Activated T-cell treated with anti-CD3 and anti-CD28 coated beads, Interleukin-2, amount 50 U/mL, for 72 hours (primary cell): Measurements from ENCODE around the gene SPOCD1. TPM values are rescaled to one million over a fixed set of nuclear protein-coding genes. Genes with fewer than 3 reads are reported as not detected.
A peak's percentile ranks its signal among the peaks of the same experiment; 100 is the strongest.

ENCODE experiments used
- ATAC-seq, 2 donors: fragments of 150-1000 bp; cut with Tn5 transposase; replicated peaks in 1 of 2; 2 replicates each; pipeline ENCODE4 v1.10.0; 2021; ENCODE audit warnings: moderate library complexity in 2 of 2, mild to moderate bottlenecking in 1 of 2
- DNase-seq, 2 donors: peaks; one replicate each; pipeline ENCODE4 v3.0.0; 2021 to 2022; ENCODE audit warnings: mixed read lengths in 1 of 2
- H3K27ac Mint-ChIP-seq: one replicate; pipeline ENCODE4 v1.8.0; 2022; ENCODE audit warnings: mild to moderate bottlenecking, moderate library complexity, mixed read lengths
- H3K27me3 Mint-ChIP-seq: one replicate; pipeline ENCODE4 v1.8.0; 2022; ENCODE audit warnings: low read depth, mixed read lengths
- H3K36me3 Mint-ChIP-seq, 2 donors: one replicate each; pipeline ENCODE4 v1.8.0; 2022; ENCODE audit warnings: mixed read lengths in 2 of 2, mild to moderate bottlenecking in 1 of 2; ENCODE audit not compliant: insufficient read depth in 2 of 2
- H3K4me1 Mint-ChIP-seq: one replicate; pipeline ENCODE4 v1.8.0; 2022; ENCODE audit warnings: low read depth, mixed read lengths
- H3K4me3 Mint-ChIP-seq, 2 donors: one replicate each; pipeline ENCODE4 v1.8.0; 2022; ENCODE audit warnings: mild to moderate bottlenecking in 2 of 2, mixed read lengths in 2 of 2, moderate library complexity in 2 of 2
- H3K9me3 Mint-ChIP-seq, 2 donors: one replicate each; pipeline ENCODE4 v1.8.0; 2022; ENCODE audit warnings: mixed read lengths in 2 of 2
- total RNA-seq, 2 donors: library from RNA; stranded (reverse); gene quantifications; one replicate each; pipeline ENCODE4 v1.2.3, GENCODE V29; 2022

SPOCD1 gene
- total RNA-seq, 2 donors from 2014 or later = 0.74 to 1.0 TPM

DNA sequence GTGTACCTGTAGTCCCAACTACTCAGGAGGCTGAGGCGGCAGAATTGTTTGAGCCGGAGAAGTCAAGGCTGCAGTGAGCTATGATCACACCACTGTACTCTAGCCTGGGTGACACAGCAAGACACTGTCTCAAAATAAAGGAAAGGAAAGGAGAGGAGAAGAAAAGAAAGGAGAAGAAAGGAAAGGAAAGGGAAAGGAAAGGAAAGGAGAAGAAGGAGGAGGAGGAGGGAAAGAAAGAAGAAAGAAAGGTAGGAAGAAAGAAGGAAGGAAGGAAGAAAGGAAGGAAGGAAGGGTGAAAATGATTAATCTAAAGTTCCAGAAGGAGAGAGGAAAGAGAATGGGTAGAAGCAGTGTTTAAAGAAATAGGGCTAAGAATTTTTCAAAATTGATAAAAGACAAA, 12.2 kb downstream of the SPOCD1 start:
- no peak for DNase-seq
- ATAC-seq = no peak
- Mint-ChIP-seq H3K27ac (peak overlapping the region; percentile 12), H3K4me3 (no peak overlapping the region), H3K27me3 (peaks cover 10% of the 10 kb centered on the region), H3K9me3 (no peaks in the 10 kb centered on the region), H3K36me3 (no peaks in the 10 kb centered on the region), H3K4me1 (peaks cover 6% of the 10 kb centered on the region)

DNA sequence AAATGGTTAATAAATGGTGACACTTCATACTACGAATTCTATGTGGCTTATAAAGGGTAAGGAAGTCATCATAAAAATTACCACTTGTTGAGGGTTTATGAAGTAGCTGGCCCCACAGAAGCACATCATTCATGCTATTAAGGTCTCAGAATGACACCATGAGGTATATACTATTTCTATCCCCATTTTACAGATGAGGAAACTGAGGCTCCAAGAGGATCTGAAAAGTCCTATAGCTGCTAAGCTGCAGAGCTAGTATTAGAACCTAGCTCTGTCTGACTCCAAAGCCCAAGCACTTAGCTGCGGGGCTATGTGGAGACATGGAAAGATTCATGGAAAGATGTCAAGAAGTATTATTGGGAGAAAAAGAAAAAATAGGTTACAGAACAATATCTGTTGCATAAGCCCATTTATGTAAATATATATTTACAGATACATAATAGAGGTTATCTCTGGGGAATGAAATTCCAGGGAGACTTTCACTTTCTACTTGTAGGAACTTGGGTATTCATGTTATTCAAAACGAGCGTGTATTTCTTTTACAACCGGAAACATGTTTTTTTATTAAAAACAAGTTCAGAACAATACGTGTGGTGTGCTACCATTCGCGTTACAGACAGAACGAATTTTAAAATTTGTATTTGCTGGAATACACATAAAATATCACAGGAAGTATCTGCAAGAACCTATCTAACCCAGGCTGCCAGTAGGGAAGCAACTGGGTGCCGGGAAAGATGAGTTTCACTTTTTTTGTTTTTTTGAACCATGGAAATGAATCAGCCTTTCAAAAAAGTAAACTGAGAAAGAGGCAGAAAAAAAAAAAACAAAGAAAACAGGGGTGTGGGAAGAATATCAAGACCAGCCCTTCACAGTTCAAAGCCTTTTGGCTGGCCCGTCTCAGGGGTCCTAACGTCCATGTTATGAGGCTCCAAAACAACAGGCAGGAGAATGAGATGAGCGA, 13.4 kb downstream of the SPOCD1 start:
- Mint-ChIP-seq H3K36me3 (no peaks in the 10 kb centered on the region), H3K4me1 (peaks cover 11% of the 10 kb centered on the region), H3K4me3 (peak overlapping the region in 1 of 2 donors; percentile 76), H3K27ac (no peak overlapping the region), H3K9me3 (no peaks in the 10 kb centered on the region), H3K27me3 (peaks cover 10% of the 10 kb centered on the region)
- DNase-seq (no peak), ATAC-seq (no peak)

DNA sequence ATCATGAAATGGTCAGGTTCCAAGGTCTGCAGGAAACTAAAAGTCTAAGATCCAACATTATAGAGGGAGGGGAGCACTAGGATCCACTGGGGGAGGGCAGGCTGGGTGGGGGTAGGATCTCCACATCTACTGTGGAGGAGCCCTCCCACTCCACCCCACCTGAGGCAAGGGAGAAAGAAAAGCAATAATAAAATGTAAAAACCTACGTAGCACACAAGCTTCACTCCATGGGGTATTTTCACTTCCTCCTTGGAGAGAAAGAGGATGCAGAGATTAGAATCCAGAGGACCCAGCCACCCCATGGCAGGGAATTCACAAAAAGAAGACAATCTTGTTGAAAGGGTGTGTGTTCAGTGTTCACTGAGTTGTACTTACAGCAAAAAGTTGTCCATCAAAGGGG, 14.4 kb downstream of the SPOCD1 start:
- no peak for DNase-seq
- peaks cover 10% of the 10 kb centered on the region for H3K27me3 Mint-ChIP-seq
- no peaks in the 10 kb centered on the region for H3K9me3 Mint-ChIP-seq
- no peaks in the 10 kb centered on the region for H3K36me3 Mint-ChIP-seq
- H3K4me1 Mint-ChIP-seq = peaks cover 11% of the 10 kb centered on the region
- no peak for ATAC-seq
- H3K4me3 Mint-ChIP-seq = no peak overlapping the region
- H3K27ac Mint-ChIP-seq = no peak overlapping the region

DNA sequence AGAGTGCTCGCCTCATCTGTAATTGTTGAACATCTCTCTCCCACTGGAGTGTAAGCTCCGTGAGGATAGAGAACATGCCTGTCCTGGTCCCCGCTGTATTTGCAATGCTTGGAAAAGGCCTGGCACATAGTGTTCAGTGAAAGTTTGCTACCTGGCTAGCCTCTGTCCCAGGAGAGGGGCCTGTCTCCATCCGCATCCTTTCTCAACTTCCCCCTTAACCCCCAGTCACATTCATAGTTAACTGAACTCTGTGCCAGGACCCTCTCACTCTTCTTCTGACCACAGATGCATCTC, 15.2 kb downstream of the SPOCD1 start:
- no peaks in the 10 kb centered on the region for H3K9me3 Mint-ChIP-seq
- no peak overlapping the region for H3K27ac Mint-ChIP-seq
- peaks cover 10% of the 10 kb centered on the region for H3K27me3 Mint-ChIP-seq
- no peak for DNase-seq
- no peaks in the 10 kb centered on the region for H3K36me3 Mint-ChIP-seq
- no peak overlapping the region for H3K4me3 Mint-ChIP-seq
- peaks cover 11% of the 10 kb centered on the region for H3K4me1 Mint-ChIP-seq
- ATAC-seq = no peak

DNA sequence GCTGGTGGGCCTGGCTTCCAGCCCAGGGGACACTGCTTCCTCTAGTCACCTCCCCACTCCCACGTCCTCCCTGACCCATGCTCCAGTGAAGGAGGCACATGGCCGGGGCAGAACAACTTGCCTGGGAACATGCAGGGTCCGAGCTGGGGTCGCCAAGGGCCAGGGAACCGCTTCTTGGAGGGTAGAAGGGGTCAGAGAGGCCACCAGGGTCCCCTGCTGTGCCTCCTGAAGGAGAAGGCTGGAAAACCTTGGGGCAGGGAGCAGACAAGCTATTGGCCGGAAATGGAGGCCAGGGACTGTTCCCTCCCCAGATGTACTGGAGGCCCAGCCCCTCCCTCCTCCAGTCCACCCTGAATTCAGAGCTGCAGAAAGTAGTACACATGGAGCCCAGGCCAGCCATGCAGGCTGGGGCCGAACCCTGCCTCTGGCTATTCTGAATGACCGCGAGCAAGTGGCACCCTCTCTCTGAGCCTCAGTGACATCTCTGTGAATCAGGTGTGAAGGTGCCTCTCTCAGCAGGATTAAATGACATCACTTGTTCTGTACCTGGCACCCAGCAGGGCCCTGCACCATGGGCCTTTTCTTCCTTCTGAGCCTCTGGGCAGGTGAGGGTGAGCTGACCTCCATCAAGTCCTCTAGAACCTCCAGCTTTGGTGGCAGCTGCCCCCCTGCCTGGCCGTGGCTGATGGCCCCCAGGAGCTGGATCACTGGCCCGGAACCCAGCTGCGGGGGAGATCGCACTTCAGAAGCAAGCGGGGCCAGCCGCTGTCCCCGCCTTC, 15.7 kb downstream of the SPOCD1 start:
- Mint-ChIP-seq H3K4me3 (no peak overlapping the region), H3K9me3 (no peaks in the 10 kb centered on the region), H3K27me3 (peaks cover 10% of the 10 kb centered on the region), H3K4me1 (peaks cover 11% of the 10 kb centered on the region), H3K27ac (no peak overlapping the region), H3K36me3 (no peaks in the 10 kb centered on the region)
- DNase-seq (no peak), ATAC-seq (no peak)

DNA sequence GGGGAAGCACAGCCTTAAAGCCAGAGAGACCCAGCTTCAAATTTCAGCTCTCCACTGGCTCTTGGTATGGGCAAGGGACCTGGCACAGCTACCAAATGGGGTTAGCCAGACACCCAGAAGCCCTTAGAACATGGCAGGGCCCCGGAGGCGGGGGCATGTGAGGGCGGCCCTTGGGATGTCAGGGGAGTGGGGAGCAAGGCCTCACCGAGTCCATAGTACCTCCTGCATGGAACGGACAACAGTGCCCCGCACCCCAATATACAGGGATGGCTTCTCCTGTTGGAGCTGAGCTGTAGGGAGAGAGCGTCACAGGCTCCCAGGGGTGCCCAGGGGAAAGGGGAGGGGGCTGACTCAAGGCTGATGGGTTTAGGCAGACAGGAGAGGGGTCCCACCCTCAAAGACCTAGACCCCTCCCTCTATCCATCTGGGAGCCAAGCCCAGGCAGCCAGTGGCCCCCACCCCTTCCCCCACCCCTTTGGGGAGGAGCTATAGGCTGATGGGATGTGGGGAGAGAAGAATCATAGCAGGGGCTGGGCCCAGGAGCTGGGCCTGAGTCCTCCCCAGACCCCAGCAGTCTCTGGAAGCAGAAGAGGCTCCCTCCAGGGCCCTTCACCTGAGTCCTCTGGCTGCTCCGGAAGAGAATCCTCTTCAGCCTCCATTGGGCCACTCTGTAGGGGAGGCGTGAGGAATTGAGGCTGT, 16.5 kb downstream of the SPOCD1 start:
- peaks cover 11% of the 10 kb centered on the region for H3K4me1 Mint-ChIP-seq
- no peaks in the 10 kb centered on the region for H3K9me3 Mint-ChIP-seq
- H3K36me3 Mint-ChIP-seq = no peaks in the 10 kb centered on the region
- H3K27ac Mint-ChIP-seq = no peak overlapping the region
- peaks cover 10% of the 10 kb centered on the region for H3K27me3 Mint-ChIP-seq
- H3K4me3 Mint-ChIP-seq = no peak overlapping the region
- DNase-seq (no peak), ATAC-seq (no peak)

DNA sequence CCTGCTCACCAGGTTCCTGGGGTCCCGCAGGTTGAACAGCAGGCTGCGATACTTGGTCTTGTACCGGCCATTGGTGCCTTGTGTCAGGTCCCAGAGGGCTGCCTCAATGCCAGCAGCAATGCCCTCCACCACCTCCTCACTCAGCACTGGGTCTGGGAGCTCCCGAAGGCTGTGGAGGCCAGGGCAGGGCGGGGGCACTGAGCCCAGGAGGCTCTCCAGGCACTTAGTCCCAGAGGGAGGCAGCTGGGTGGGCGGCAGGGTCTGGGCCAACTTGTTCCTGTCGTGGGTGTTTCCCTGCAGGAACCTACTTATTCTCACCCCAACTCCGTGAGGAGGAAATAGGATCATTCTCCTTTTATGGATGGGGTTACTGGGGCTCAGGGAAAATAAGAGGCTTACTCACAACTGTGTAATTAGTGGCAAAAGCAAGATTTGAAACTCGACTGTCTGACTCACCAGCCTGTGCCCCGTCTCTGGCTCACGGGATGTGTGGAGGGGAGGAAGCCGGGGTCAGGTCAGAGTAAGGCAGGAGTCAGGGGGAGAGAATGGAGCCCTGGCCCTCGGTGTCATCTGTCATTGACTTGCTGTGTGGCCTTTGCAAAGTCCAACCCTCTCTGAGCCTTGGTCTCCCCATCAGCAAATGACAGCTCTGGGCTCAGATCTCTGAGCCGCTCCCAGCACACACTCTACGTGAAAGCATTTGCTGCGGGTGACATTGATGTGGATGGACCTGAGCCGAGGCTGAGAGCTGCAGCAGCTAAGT, 17.2 kb downstream of the SPOCD1 start:
- H3K27me3 Mint-ChIP-seq = peaks cover 10% of the 10 kb centered on the region
- no peaks in the 10 kb centered on the region for H3K9me3 Mint-ChIP-seq
- peaks cover 11% of the 10 kb centered on the region for H3K4me1 Mint-ChIP-seq
- ATAC-seq (peak; percentile 97), DNase-seq (peak; percentile 49 to 58)
- no peaks in the 10 kb centered on the region for H3K36me3 Mint-ChIP-seq
- peak overlapping the region in 1 of 2 donors; percentile 31 for H3K4me3 Mint-ChIP-seq
- no peak overlapping the region for H3K27ac Mint-ChIP-seq

DNA sequence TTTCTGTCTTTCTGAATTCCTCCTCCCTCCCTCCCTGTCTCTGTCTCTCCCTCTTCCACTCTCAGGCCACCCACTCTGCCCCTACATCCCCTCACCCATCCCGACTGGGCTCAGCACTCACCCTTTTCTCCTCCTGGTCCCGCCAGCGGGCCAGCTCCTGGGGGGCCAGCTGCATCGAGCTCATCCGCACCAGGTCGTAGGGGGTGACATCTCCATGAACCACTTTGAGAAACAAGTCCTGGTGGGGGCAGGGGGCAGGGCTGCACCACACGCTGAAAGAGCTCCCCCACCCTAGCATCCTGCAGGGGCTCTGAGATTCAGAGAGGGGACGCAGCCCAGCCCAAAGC, 17.8 kb downstream of the SPOCD1 start:
- DNase-seq = no peak
- peak overlapping the region in 1 of 2 donors; percentile 31 for H3K4me3 Mint-ChIP-seq
- no peak for ATAC-seq
- H3K9me3 Mint-ChIP-seq = no peaks in the 10 kb centered on the region
- no peaks in the 10 kb centered on the region for H3K36me3 Mint-ChIP-seq
- H3K27me3 Mint-ChIP-seq = peaks cover 10% of the 10 kb centered on the region
- no peak overlapping the region for H3K27ac Mint-ChIP-seq
- H3K4me1 Mint-ChIP-seq = peaks cover 11% of the 10 kb centered on the region

DNA sequence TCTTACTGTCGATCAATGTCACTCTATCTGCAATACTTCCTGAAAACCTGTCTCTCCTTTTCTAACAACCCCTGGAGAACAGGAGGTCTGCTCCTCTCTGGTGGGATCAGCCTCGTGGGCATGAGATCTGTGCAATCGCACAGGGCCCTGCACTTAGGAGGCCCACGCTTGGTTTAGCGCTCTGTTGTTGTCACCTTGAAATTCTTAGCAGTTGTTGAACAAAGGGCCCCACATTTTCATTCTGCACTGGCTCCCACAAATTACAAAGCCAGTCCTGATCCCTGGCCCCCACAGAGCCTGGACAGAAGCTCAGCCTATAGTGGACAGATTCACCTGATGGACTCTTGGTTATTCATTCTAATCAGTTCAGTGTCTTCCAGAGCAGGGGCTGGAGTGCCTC, 18.6 kb downstream of the SPOCD1 start:
- no peak overlapping the region for H3K27ac Mint-ChIP-seq
- DNase-seq (no peak), ATAC-seq (no peak)
- H3K27me3 Mint-ChIP-seq = peaks cover 10% of the 10 kb centered on the region
- H3K36me3 Mint-ChIP-seq = no peaks in the 10 kb centered on the region
- no peak overlapping the region for H3K4me3 Mint-ChIP-seq
- no peaks in the 10 kb centered on the region for H3K9me3 Mint-ChIP-seq
- peaks cover 11% of the 10 kb centered on the region for H3K4me1 Mint-ChIP-seq

DNA sequence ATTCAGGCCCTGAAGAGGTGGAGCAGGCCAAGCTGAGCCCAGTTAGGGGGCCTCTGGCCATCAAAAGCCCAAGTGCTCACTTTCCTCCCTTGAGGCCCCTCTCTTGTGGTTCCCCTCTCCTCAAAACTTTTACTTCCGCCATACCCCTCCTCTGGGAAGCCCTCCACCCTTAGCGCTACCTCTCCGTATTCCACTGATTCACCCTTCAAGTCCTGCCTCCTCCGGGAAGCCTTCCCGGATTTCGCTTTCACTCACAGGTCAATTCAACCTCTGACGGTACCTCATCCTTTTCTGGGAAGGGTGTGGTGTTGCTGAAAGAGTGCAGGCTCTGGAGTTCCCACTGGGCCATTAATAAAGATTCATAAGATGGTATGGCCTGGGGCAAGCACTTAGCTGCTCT, 19.1 kb downstream of the SPOCD1 start:
- no peak for DNase-seq
- H3K27me3 Mint-ChIP-seq = peaks cover 10% of the 10 kb centered on the region

DNA sequence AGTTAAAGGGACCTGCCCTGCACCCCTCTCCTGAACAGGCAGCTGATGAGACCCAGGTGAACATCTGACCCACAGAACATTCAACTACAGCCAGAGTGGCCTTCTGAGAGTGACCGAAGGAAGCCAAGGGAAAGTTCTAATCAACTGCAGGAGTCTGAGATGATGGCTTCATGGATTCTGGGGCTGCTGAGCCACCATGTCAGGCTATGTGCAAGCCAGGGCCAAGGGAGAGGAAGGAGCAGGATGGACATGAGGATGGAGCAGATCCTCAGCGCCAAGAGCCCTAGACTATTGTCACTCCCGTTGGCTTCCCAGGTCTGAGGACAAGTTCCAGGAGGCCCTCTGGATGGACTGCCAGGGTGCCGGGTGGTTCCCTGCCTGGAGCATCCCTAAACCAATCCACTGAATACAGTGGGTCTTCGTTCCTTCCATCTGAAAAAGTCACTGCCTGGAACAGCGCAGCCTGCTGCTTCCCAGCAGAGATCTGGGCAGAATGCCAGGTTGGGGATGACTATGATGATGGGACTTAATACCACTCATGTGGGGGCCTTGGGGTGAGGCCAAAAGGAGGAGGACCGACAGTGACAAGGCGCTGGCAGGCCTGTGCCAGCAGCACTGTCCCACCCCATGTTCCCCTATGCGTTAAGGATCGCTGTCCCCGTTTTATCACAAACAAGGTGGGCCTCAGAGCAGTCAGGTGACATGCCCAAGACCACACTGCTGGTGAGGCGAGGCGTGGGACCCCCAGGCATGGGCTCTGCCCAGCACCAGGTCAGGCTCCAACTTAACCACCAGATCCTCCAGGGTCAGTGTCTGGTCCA, 19.8 kb downstream of the SPOCD1 start:
- no peaks in the 10 kb centered on the region for H3K9me3 Mint-ChIP-seq
- DNase-seq = no peak
- H3K27me3 Mint-ChIP-seq = peaks cover 5% of the 10 kb centered on the region

More for the DNA sequence above, 19.1 kb downstream of the SPOCD1 start:
- H3K36me3 Mint-ChIP-seq = no peaks in the 10 kb centered on the region
- peaks cover 11% of the 10 kb centered on the region for H3K4me1 Mint-ChIP-seq
- no peak overlapping the region for H3K27ac Mint-ChIP-seq
- no peaks in the 10 kb centered on the region for H3K9me3 Mint-ChIP-seq
- no peak for ATAC-seq
- no peak overlapping the region for H3K4me3 Mint-ChIP-seq

DNA sequence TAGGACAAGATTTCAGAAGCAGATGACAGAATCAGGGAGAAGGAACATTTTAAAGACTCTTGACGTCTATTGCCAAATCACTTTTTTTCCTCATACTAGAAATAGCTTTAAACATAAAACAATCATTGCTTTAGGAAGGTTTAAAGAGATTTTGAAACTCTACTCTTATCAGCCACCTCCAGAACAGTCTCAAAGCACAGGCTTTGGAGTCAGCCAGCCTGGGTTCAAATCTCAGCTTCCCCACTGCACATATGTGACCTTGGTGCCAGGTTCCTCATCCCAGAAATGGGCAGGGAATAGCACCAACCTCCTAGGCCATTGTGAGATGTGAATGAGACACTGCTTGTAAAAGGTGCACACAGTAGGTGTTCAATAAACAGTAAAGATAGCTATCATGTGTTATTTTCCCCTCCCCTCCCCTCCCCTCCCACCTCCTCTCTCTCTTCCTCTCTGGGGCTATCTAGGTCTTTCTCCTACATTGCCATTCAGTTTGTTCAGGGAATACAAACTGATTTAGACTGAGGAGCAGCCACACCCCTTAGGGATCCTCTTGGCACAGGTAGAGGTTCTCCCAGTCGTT, 20.6 kb downstream of the SPOCD1 start:
- Mint-ChIP-seq H3K27ac (no peak overlapping the region), H3K4me3 (no peak overlapping the region), H3K36me3 (no peaks in the 10 kb centered on the region), H3K9me3 (no peaks in the 10 kb centered on the region), H3K27me3 (no peaks in the 10 kb centered on the region), H3K4me1 (peaks cover 11% of the 10 kb centered on the region)
- ATAC-seq (no peak), DNase-seq (no peak)

More for the DNA sequence above, 19.8 kb downstream of the SPOCD1 start:
- no peak for ATAC-seq
- no peak overlapping the region for H3K27ac Mint-ChIP-seq
- H3K36me3 Mint-ChIP-seq = no peaks in the 10 kb centered on the region
- peaks cover 11% of the 10 kb centered on the region for H3K4me1 Mint-ChIP-seq
- H3K4me3 Mint-ChIP-seq = no peak overlapping the region
